Measurements from ENCODE around the gene ZNF354C.
A peak's percentile ranks its signal among the peaks of the same experiment; 100 is the strongest.

ZNF354C gene

GRCh38 chr5:179118756-179119414, 58.7 kb downstream of the ZNF354C start:
- Histone ChIP-seq H3K27me3 (ENCODE audit: insufficient read depth, poor library complexity, severe bottlenecking) (no peaks in the 10 kb centered on the region), H3K4me3 (ENCODE audit: severe bottlenecking) (no peak overlapping the region), H3K4me1 (ENCODE audit: insufficient read depth, poor library complexity, severe bottlenecking) (no peaks in the 10 kb centered on the region), H3K27ac (ENCODE audit: poor library complexity, severe bottlenecking) (peak overlapping the region; percentile 19), H3K36me3 (ENCODE audit: low read depth) (no peaks in the 10 kb centered on the region), H3K9me3 (ENCODE audit: severe bottlenecking) (peaks cover 30% of the 10 kb centered on the region)
- ATAC-seq (ENCODE audit: low read depth) (peak; percentile 14; the same call in 1 of the 3 replicates), DNase-seq (ENCODE audit: low spot score) (no peak)
- no peak for TF ChIP-seq CTCF (IDR thresholded peaks at IDR 0.05; ENCODE audit: poor library complexity, severe bottlenecking)

GRCh38 chr5:179119415-179120170, 59.4 kb downstream of the ZNF354C start:
- H3K9me3 ChIP-seq (ENCODE audit: severe bottlenecking) = peaks cover 34% of the 10 kb centered on the region
- TF ChIP-seq CTCF (IDR thresholded peaks at IDR 0.05; ENCODE audit: poor library complexity, severe bottlenecking) = no peak
- H3K4me1 ChIP-seq (ENCODE audit: insufficient read depth, poor library complexity, severe bottlenecking) = no peaks in the 10 kb centered on the region
- DNase-seq (ENCODE audit: low spot score) = no peak
- H3K36me3 ChIP-seq (ENCODE audit: low read depth) = no peaks in the 10 kb centered on the region
- no peaks in the 10 kb centered on the region for H3K27me3 ChIP-seq (ENCODE audit: insufficient read depth, poor library complexity, severe bottlenecking)
- H3K27ac ChIP-seq (ENCODE audit: poor library complexity, severe bottlenecking) = no peak overlapping the region
- no peak for ATAC-seq (ENCODE audit: low read depth)
- no peak overlapping the region for H3K4me3 ChIP-seq (ENCODE audit: severe bottlenecking)

GRCh38 chr5:179120421-179120861, 60.3 kb downstream of the ZNF354C start:
- no peak for TF ChIP-seq CTCF (IDR thresholded peaks at IDR 0.05; ENCODE audit: poor library complexity, severe bottlenecking)
- Histone ChIP-seq H3K36me3 (ENCODE audit: low read depth) (no peaks in the 10 kb centered on the region), H3K4me1 (ENCODE audit: insufficient read depth, poor library complexity, severe bottlenecking) (no peaks in the 10 kb centered on the region), H3K4me3 (ENCODE audit: severe bottlenecking) (no peak overlapping the region), H3K9me3 (ENCODE audit: severe bottlenecking) (peaks cover 34% of the 10 kb centered on the region), H3K27me3 (ENCODE audit: insufficient read depth, poor library complexity, severe bottlenecking) (no peaks in the 10 kb centered on the region), H3K27ac (ENCODE audit: poor library complexity, severe bottlenecking) (no peak overlapping the region)
- DNase-seq (ENCODE audit: low spot score) = no peak
- no peak for ATAC-seq (ENCODE audit: low read depth)

- TF ChIP-seq CTCF (IDR thresholded peaks at IDR 0.05; ENCODE audit: poor library complexity, severe bottlenecking) = no peak
- Histone ChIP-seq H3K36me3 (ENCODE audit: low read depth) (no peaks in the 10 kb centered on the region), H3K4me3 (ENCODE audit: severe bottlenecking) (no peak overlapping the region), H3K27me3 (ENCODE audit: insufficient read depth, poor library complexity, severe bottlenecking) (no peaks in the 10 kb centered on the region), H3K4me1 (ENCODE audit: insufficient read depth, poor library complexity, severe bottlenecking) (no peaks in the 10 kb centered on the region), H3K27ac (ENCODE audit: poor library complexity, severe bottlenecking) (no peak overlapping the region), H3K9me3 (ENCODE audit: severe bottlenecking) (peaks cover 41% of the 10 kb centered on the region)
- no peak for DNase-seq (ENCODE audit: low spot score)
- no peak for ATAC-seq (ENCODE audit: low read depth)
Observed at GRCh38 chr5:179120951-179121666, 60.9 kb downstream of the ZNF354C start.
